AG08396 (cell line): ENCODE measurements around the gene PRDM16.

ENCODE experiments used
- DNase-seq: peaks from one replicate; pipeline ENCODE4 v3.0.0; 2012; ENCODE audit warnings: low spot score, mixed read lengths

PRDM16 gene

GRCh38 chr1:3068564-3069431 lies at the start of gene PRDM16:
Gene PRDM16, plus strand, starts transcription at chr1:3069203. Its CDS starts 57 bp downstream, at chr1:3069260.
- DNase-seq, result peak; percentile 83

- no peak for DNase-seq
Measured at GRCh38 chr1:3019516-3020051, 49.4 kb upstream of the PRDM16 start.

- no peak for DNase-seq
Measured at GRCh38 chr1:3020263-3020909, 48.6 kb upstream of the PRDM16 start.

GRCh38 chr1:3021233-3021671 lies 47.8 kb upstream of the PRDM16 start, which contains the start of gene ACTRT2:
Gene ACTRT2, plus strand, starts transcription at chr1:3021467. Its CDS starts 220 bp downstream, at chr1:3021687.
- no peak for DNase-seq

GRCh38 chr1:3021801-3022401 lies 47.1 kb upstream of the PRDM16 start:
- no peak for DNase-seq

- no peak for DNase-seq
Measured at GRCh38 chr1:3022511-3022973, 46.5 kb upstream of the PRDM16 start.

GRCh38 chr1:3022976-3023375 lies 46.0 kb upstream of the PRDM16 start:
- no peak for DNase-seq

- no peak for DNase-seq
Measured at GRCh38 chr1:3024019-3024418, 45.0 kb upstream of the PRDM16 start.

- DNase-seq, result no peak
Measured at GRCh38 chr1:3024588-3024987, 44.4 kb upstream of the PRDM16 start.

GRCh38 chr1:3026124-3026523 lies 42.9 kb upstream of the PRDM16 start:
- DNase-seq, result no peak

GRCh38 chr1:3026581-3027391 lies 42.2 kb upstream of the PRDM16 start:
- no peak for DNase-seq

GRCh38 chr1:3027611-3028371 lies 41.2 kb upstream of the PRDM16 start:
- no peak for DNase-seq

GRCh38 chr1:3028531-3029282 lies 40.3 kb upstream of the PRDM16 start:
- no peak for DNase-seq

GRCh38 chr1:3029481-3029961 lies 39.5 kb upstream of the PRDM16 start:
- no peak for DNase-seq

GRCh38 chr1:3029991-3030662 lies 38.9 kb upstream of the PRDM16 start:
- no peak for DNase-seq

- no peak for DNase-seq
Measured at GRCh38 chr1:3030663-3031381, 38.2 kb upstream of the PRDM16 start.

- DNase-seq, result no peak
Measured at GRCh38 chr1:3031401-3032221, 37.4 kb upstream of the PRDM16 start.
